ENCODE measurements around the gene NLK.

GRCh38 chr17:28124962-28125361, 82.5 kb downstream of the NLK start:
- TF ChIP-seq GATA2 (IDR thresholded peaks at IDR 0.05; ENCODE audit: insufficient read depth, insufficient read length, low read depth, low read length) (no peak), MAX (IDR thresholded peaks at IDR 0.05; ENCODE audit: insufficient read depth, insufficient read length) (no peak), CTCF (IDR thresholded peaks at IDR 0.05; ENCODE audit: extremely low read depth in 1 of 2, insufficient read depth in 1 of 2, low read depth in 1 of 2, low read length in 2 of 2) (no peak), POLR2AphosphoS5 (IDR thresholded peaks at IDR 0.05; ENCODE audit: insufficient read depth, low read depth, low read length) (no peak), POLR2A (IDR thresholded peaks at IDR 0.05; ENCODE audit: low read depth, low read length) (no peak), EZH2 (IDR thresholded peaks at IDR 0.05; ENCODE audit: borderline replicate concordance, low read depth, low read length, severe bottlenecking) (no peak), MYC (IDR thresholded peaks at IDR 0.05; ENCODE audit: low read depth, low read length) (no peak)

All from endothelial cell of umbilical vein (primary cell).